ENCODE data around the gene NOS3.

GRCh38 chr7:151023232-151023631 lies 32.4 kb downstream of the NOS3 start:
- TF ChIP-seq CTCF (IDR thresholded peaks at IDR 0.05; ENCODE audit: low read depth, low read length) (no peak), EZH2phosphoT487 (IDR thresholded peaks at IDR 0.05; ENCODE audit: low read depth) (no peak)

All from OCI-LY3 (cell line).